HL-60/S4 treated with retinoic acid at 250 ng/mL for 4 days and 3 days (cell line): Measurements from ENCODE around the gene OR2AE1.
"Not testable (repeated sequence)": the region's sequence is repeated elsewhere in the genome, so short reads cannot be mapped to it uniquely, and the experiment has no call there.

Experiments used
- in situ Hi-C: fragments of 300-500 bp; cut with MboI; formaldehyde crosslinking; loops from 2 replicates; pipeline ENCODE4 v1.7.0; 2022; ENCODE audit warnings: low sequenced_read_pairs

Gene OR2AE1

GRCh38 chr7:99876933-99877332 is at the start of gene OR2AE1:
OR2AE1 (minus strand) TSS chr7:99877033; CDS start chr7:99877033, 0 bp downstream.
- in situ Hi-C loops = no loop called here

- in situ Hi-C loops = no loop called here
Observed at GRCh38 chr7:99926321-99926720, 49.5 kb upstream of the OR2AE1 start.

- in situ Hi-C loops = no loop called here
Observed at GRCh38 chr7:99923200-99923599, 46.4 kb upstream of the OR2AE1 start.

- in situ Hi-C loops = no loop called here
Observed at GRCh38 chr7:99920149-99920548, 43.3 kb upstream of the OR2AE1 start.

GRCh38 chr7:99919814-99920112 is 42.9 kb upstream of the OR2AE1 start:
- in situ Hi-C loops = no loop called here

GRCh38 chr7:99918959-99919813 is 42.4 kb upstream of the OR2AE1 start, which contains the start of gene TRIM4:
TRIM4 (minus strand) TSS chr7:99919530; CDS start chr7:99919401, 129 bp downstream.
- in situ Hi-C loops = no loop called here

GRCh38 chr7:99910976-99911375 is 34.1 kb upstream of the OR2AE1 start:
- in situ Hi-C loops = loop anchor here (5.0 kb wide), 1 partner anchor 81 kb away; no protein-coding TSS in a partner anchor

GRCh38 chr7:99901581-99901980 is 24.7 kb upstream of the OR2AE1 start:
- in situ Hi-C loops = no loop called here

GRCh38 chr7:99899830-99900519 is 23.1 kb upstream of the OR2AE1 start:
- in situ Hi-C loops = no loop called here

- in situ Hi-C loops = no loop called here
Observed at GRCh38 chr7:99898836-99899235, 22.0 kb upstream of the OR2AE1 start.

- in situ Hi-C loops = no loop called here
Observed at GRCh38 chr7:99898023-99898357, 21.2 kb upstream of the OR2AE1 start.

- in situ Hi-C loops = no loop called here
Observed at GRCh38 chr7:99897322-99898022, 20.6 kb upstream of the OR2AE1 start.

- in situ Hi-C loops = no loop called here
Observed at GRCh38 chr7:99894738-99895137, 17.9 kb upstream of the OR2AE1 start.

- in situ Hi-C loops = no loop called here
Observed at GRCh38 chr7:99893280-99893679, 16.4 kb upstream of the OR2AE1 start.

- in situ Hi-C loops = not testable (repeated sequence)
Observed at GRCh38 chr7:99890348-99890747, 13.5 kb upstream of the OR2AE1 start.

- in situ Hi-C loops = not testable (repeated sequence)
Observed at GRCh38 chr7:99888366-99888765, 11.5 kb upstream of the OR2AE1 start.

- in situ Hi-C loops = no loop called here
Observed at GRCh38 chr7:99881370-99881769, 4.5 kb upstream of the OR2AE1 start.

GRCh38 chr7:99876491-99876890 is 342 bp downstream of the OR2AE1 start:
- in situ Hi-C loops = no loop called here

GRCh38 chr7:99868246-99868645 is 8.6 kb downstream of the OR2AE1 start:
- in situ Hi-C loops = no loop called here

GRCh38 chr7:99867477-99867876 is 9.4 kb downstream of the OR2AE1 start:
- in situ Hi-C loops = not testable (repeated sequence)

GRCh38 chr7:99863847-99864440 is 12.9 kb downstream of the OR2AE1 start:
- in situ Hi-C loops = no loop called here
